Measurements from ENCODE around the gene KIF1A. TPM values are rescaled to one million over a fixed set of nuclear protein-coding genes. Genes with fewer than 3 reads are reported as not detected.

Gene KIF1A
- total RNA-seq, 1 donor from 2014 or later = 2.0 TPM

- Histone ChIP-seq H3K4me3 (no peak overlapping the region), H3K4me1 (no peaks in the 10 kb centered on the region), H3K36me3 (no peaks in the 10 kb centered on the region), H3K9me3 (replicated peaks) (peaks cover 13% of the 10 kb centered on the region), H3K27ac (replicated peaks) (no peak overlapping the region), H3K27me3 (ENCODE audit: low read depth) (no peaks in the 10 kb centered on the region)
- TF ChIP-seq, protein P1, sequence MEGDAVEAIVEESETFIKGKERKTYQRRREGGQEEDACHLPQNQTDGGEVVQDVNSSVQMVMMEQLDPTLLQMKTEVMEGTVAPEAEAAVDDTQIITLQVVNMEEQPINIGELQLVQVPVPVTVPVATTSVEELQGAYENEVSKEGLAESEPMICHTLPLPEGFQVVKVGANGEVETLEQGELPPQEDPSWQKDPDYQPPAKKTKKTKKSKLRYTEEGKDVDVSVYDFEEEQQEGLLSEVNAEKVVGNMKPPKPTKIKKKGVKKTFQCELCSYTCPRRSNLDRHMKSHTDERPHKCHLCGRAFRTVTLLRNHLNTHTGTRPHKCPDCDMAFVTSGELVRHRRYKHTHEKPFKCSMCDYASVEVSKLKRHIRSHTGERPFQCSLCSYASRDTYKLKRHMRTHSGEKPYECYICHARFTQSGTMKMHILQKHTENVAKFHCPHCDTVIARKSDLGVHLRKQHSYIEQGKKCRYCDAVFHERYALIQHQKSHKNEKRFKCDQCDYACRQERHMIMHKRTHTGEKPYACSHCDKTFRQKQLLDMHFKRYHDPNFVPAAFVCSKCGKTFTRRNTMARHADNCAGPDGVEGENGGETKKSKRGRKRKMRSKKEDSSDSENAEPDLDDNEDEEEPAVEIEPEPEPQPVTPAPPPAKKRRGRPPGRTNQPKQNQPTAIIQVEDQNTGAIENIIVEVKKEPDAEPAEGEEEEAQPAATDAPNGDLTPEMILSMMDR (IDR thresholded peaks at IDR 0.05; ENCODE audit: borderline replicate concordance) = peak; percentile 10
- no peak for DNase-seq
- intact Hi-C loops (cut with micrococcal nuclease) = no loop called here
Observed at GRCh38 chr2:240856151-240856980, 36.3 kb upstream of the KIF1A start.

- Histone ChIP-seq H3K27me3 (ENCODE audit: low read depth) (no peaks in the 10 kb centered on the region), H3K27ac (replicated peaks) (no peak overlapping the region), H3K9me3 (replicated peaks) (peaks cover 13% of the 10 kb centered on the region), H3K4me3 (no peak overlapping the region), H3K36me3 (no peaks in the 10 kb centered on the region), H3K4me1 (no peaks in the 10 kb centered on the region)
- TF ChIP-seq, protein P1 (IDR thresholded peaks at IDR 0.05; ENCODE audit: borderline replicate concordance) = no peak
- intact Hi-C loops (cut with micrococcal nuclease) = no loop called here
- no peak for DNase-seq
Observed at GRCh38 chr2:240855670-240856069, 35.7 kb upstream of the KIF1A start.

GRCh38 chr2:240852671-240853314, 32.8 kb upstream of the KIF1A start:
- Histone ChIP-seq H3K27me3 (ENCODE audit: low read depth) (no peaks in the 10 kb centered on the region), H3K36me3 (no peaks in the 10 kb centered on the region), H3K9me3 (replicated peaks) (peaks cover 13% of the 10 kb centered on the region), H3K4me3 (no peak overlapping the region), H3K27ac (replicated peaks) (no peak overlapping the region), H3K4me1 (no peaks in the 10 kb centered on the region)
- no peak for DNase-seq
- intact Hi-C loops (cut with micrococcal nuclease) = no loop called here
- TF ChIP-seq, protein P1 (IDR thresholded peaks at IDR 0.05; ENCODE audit: borderline replicate concordance) = no peak

DNA sequence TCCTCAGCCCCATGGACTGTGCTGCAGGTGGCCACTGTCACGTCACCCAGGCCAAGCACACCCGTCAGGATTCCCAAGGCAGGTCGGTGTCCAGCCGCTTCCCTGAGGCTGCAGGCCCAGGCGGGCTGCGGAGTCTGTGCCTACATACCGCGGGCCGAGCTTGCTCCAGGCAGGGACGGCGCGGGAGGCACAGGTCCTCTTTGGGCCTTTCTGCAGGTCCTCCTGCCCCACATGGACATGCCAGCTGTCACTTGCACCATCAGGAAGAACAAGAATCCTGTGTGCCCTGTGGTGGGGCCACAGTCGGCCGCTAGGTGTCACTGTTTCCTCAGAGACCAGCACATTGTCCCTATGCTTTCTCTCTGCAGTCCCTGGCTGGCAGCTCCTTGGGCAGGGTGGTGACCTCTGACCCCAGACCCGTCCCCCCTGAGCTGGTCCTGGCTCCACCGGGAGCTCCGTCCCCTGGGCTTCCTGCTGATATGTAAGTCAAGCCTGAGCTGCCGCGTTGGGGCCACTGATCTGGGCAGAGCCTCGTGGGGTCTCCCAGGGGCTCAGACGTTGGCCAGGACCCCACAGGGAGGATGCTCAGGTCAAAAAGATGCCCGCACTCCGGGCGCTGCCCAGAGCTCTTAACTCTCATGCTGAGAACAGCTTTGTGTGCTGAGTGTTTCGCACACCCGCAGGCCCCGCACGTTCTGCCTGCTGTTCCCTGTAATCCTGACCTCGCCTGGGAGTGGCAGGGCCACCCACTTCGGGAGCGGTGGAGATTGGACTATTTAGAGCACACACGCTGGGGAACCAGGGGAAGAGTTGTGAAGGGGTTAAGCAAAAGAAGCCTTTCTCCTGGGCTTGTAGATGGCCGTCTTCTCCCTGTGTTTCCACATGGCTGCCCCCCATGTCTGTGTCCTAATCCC, 31.3 kb upstream of the KIF1A start:
- Histone ChIP-seq H3K27ac (replicated peaks) (no peak overlapping the region), H3K27me3 (ENCODE audit: low read depth) (no peaks in the 10 kb centered on the region), H3K4me1 (peaks cover 4% of the 10 kb centered on the region), H3K36me3 (no peaks in the 10 kb centered on the region), H3K9me3 (replicated peaks) (peaks cover 13% of the 10 kb centered on the region), H3K4me3 (no peak overlapping the region)
- DNase-seq = peak; percentile 81
- intact Hi-C loops (cut with micrococcal nuclease) = no loop called here
- TF ChIP-seq, protein P1 (IDR thresholded peaks at IDR 0.05; ENCODE audit: borderline replicate concordance) = peak; percentile 99

GRCh38 chr2:240850756-240851077, 30.7 kb upstream of the KIF1A start:
- Histone ChIP-seq H3K4me1 (peaks cover 4% of the 10 kb centered on the region), H3K4me3 (no peak overlapping the region), H3K27me3 (ENCODE audit: low read depth) (no peaks in the 10 kb centered on the region), H3K9me3 (replicated peaks) (peaks cover 13% of the 10 kb centered on the region), H3K27ac (replicated peaks) (no peak overlapping the region), H3K36me3 (no peaks in the 10 kb centered on the region)
- TF ChIP-seq, protein P1 (IDR thresholded peaks at IDR 0.05; ENCODE audit: borderline replicate concordance) = no peak
- intact Hi-C loops (cut with micrococcal nuclease) = no loop called here
- DNase-seq = no peak

Data from left ventricle myocardium inferior (tissue), 1 donor.